GM12865 (cell line): Measurements from ENCODE around the gene FGF5.
"Not testable (repeated sequence)": the region's sequence is repeated elsewhere in the genome, so short reads cannot be mapped to it uniquely, and the experiment has no call there.

Experiments used
- DNase-seq: peaks from one replicate; pipeline ENCODE4 v3.0.0; 2010; ENCODE audit warnings: low read depth
- H3K4me3 ChIP-seq: 2 replicates; pipeline ENCODE4 v1.5.1; 2011; ENCODE audit warnings: mild to moderate bottlenecking, low read depth, low read length, control low read depth
- TF ChIP-seq, protein P1 (sequence below): IDR thresholded peaks from 2 replicates; pipeline ENCODE4 v1.5.1; 2011; ENCODE audit warnings: low read length, control low read depth, low read depth, inconsistent platforms; ENCODE audit not compliant: insufficient read depth; ENCODE audit errors: missing control alignments

Gene FGF5

GRCh38 chr4:80311130-80311529, 44.7 kb downstream of the FGF5 start:
- H3K4me3 ChIP-seq = no peak overlapping the region
- DNase-seq = no peak
- TF ChIP-seq, protein P1, sequence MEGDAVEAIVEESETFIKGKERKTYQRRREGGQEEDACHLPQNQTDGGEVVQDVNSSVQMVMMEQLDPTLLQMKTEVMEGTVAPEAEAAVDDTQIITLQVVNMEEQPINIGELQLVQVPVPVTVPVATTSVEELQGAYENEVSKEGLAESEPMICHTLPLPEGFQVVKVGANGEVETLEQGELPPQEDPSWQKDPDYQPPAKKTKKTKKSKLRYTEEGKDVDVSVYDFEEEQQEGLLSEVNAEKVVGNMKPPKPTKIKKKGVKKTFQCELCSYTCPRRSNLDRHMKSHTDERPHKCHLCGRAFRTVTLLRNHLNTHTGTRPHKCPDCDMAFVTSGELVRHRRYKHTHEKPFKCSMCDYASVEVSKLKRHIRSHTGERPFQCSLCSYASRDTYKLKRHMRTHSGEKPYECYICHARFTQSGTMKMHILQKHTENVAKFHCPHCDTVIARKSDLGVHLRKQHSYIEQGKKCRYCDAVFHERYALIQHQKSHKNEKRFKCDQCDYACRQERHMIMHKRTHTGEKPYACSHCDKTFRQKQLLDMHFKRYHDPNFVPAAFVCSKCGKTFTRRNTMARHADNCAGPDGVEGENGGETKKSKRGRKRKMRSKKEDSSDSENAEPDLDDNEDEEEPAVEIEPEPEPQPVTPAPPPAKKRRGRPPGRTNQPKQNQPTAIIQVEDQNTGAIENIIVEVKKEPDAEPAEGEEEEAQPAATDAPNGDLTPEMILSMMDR = no peak

DNA sequence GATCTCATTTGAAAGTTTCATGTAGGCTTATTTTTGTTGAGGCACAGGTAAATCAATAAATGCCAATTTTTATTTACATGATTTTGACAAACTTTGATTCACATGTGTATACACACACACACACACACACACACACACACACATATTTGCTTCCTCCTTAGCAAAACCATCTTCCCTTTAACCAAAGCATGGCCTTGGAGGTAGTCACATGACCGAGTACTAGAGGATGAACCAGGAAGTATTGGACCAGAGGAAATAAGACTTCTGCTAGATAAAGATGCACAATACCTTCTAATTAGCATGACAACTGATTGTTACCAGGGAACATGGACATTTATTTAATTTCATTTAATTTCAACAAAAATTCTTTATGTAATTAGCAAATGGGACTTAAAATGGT, 45.7 kb downstream of the FGF5 start:
- no peak for DNase-seq
- H3K4me3 ChIP-seq = no peak overlapping the region
- TF ChIP-seq, protein P1 = no peak

GRCh38 chr4:80313627-80314026, 47.2 kb downstream of the FGF5 start:
- no peak for DNase-seq
- TF ChIP-seq, protein P1 = no peak
- no peak overlapping the region for H3K4me3 ChIP-seq

DNA sequence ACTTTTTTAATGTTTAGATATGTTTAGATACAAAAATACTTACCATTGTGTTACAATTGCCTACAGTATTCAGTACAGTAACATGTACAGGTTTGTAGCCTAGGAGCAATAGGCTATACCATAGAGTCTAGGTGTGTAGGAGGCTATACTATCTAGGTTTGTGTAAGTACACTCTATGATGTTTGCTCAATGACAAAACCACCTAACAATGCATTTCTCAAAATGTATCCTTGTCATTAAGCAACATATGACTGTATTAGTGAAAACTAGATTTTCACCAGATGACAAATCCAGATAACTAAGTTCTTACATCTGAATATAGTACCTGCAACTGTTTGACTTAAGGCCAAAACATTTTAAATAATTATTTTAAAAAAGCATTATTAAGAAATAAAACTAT, 49.4 kb downstream of the FGF5 start:
- not testable (repeated sequence) for DNase-seq, H3K4me3 ChIP-seq

DNA sequence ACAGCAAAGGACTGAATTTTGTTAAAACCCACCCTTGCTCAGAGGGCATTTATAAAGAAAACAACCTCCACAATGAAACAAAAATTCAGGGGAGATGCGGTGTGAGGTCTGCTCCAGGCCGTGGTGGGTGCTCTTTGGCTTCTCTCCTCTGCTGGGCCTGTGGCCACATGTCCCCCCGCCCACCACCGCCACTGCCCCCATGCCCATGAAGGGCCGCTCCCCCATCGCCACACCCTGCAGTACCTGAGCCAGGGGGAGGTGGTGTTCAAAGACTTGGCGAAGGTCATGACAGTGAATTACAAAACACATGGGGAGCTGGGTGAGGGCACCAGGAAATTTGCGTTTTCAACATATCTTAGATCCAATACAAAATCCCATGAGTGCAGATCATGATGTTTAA, 54.9 kb downstream of the FGF5 start:
- TF ChIP-seq, protein P1 = no peak
- no peak for DNase-seq
- H3K4me3 ChIP-seq = no peak overlapping the region

GRCh38 chr4:80321776-80322175, 55.3 kb downstream of the FGF5 start:
- DNase-seq = no peak

GRCh38 chr4:80322716-80323115, 56.3 kb downstream of the FGF5 start:
- TF ChIP-seq, protein P1 = no peak
- no peak overlapping the region for H3K4me3 ChIP-seq
- DNase-seq = peak; percentile 5

More at GRCh38 chr4:80321776-80322175, 55.3 kb downstream of the FGF5 start:
- TF ChIP-seq, protein P1 = no peak
- H3K4me3 ChIP-seq = no peak overlapping the region
